ENCODE data around the gene CD93.

CD93 gene

GRCh38 chr20:23100720-23101107, 14.6 kb upstream of the CD93 start:
- in situ Hi-C loops (cut with MboI; ENCODE audit: low pct_unique_long_range_greater_than_20kb, low sequenced_read_pairs, unreplicated experiment) = no loop called here
- DNase-seq (ENCODE audit: low spot score) = no peak
- TF ChIP-seq CTCF (IDR thresholded peaks at IDR 0.05; ENCODE audit: extremely low read depth, insufficient read depth, missing control alignments) = no peak

DNA sequence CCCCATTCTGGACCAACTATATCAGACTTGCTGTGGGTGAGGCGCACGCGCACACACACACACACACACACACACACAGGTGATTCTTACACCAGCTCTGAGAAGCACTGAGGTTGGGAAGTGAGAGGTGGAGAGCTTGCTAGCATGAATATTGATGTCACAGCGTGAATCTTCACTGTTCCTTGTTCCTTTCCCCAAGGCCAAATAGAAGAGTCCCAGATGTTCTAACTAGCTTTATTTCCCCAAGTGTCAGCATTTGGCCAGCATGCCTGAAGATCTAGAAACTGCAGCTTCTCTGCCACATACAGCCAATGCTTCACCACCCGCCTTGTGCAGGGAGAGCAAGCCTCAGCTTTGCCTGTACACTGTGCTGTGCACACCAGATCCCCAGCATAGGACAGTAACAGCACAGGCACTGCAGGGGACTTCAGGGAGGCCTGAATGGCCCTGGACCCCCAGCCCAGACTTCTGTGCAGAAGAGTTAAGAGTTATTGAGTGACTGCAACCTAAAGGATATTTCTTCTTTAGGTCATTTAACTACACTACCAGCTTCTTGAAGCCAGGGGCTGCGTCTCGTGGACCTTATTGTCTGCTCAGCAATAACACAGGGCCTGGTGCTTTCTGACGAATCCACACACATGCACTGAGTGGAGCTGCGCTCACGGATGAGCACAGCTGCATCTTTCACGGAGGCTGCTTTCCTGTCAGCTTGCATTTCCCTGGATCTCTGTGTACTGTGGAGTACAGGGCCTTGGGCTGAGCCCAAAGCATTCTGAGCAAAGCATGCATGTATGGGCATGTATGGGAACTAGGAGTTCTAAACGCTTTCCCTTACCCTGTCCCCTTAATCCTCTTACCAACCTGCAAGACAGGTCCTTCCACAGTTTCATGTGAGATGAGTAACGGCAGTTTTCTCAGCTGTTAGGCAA, 13.9 kb upstream of the CD93 start:
- no peak for TF ChIP-seq CTCF (IDR thresholded peaks at IDR 0.05; ENCODE audit: extremely low read depth, insufficient read depth, missing control alignments)
- no peak for DNase-seq (ENCODE audit: low spot score)
- in situ Hi-C loops (cut with MboI; ENCODE audit: low pct_unique_long_range_greater_than_20kb, low sequenced_read_pairs, unreplicated experiment) = no loop called here

DNA sequence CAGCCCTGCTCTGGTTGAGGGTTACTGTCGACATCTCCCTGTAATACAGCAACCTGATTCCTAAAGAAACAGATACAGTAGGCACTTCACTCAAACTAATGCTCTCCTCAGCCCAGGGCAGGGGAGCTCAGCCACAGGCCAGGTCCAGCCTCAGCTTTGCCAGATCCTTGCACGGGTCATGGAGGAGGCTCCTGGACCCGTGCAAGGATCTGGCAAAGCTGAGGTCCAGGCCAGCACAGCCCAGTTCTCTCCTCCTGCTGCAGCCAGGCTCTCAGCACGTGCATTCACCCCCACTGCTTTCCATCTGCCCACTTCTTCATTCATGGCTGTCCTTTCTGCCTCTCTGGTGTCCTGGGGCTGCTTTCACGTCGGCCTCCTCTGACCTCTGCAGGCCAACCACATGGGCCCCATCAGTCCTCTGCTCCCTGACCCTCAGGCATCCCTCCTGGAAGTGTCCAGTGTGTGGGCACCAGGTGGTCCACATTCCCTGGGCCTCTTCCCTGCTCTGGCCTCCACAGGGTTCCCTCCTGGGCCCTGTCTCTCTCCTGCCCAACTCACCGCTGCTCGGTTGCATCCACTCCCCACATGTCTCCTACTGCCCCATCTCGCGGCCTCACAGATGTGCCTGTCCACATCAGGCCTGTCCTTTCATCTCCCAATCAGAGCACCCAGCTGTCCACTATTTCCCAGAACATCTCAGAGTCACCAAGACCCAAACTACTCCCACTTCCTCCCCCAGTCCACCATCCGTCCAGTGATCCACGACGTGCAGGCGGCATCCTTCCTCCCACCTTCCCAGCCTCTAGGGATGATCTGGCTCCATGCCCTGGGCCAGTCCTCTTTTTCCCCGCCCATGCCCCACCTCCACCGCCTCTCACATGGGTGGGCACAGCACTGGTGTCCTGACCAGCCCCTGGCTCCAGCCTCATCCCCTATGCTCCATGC, 11.8 kb upstream of the CD93 start:
- in situ Hi-C loops (cut with MboI; ENCODE audit: low pct_unique_long_range_greater_than_20kb, low sequenced_read_pairs, unreplicated experiment) = no loop called here
- DNase-seq (ENCODE audit: low spot score) = no peak
- no peak for TF ChIP-seq CTCF (IDR thresholded peaks at IDR 0.05; ENCODE audit: extremely low read depth, insufficient read depth, missing control alignments)

DNA sequence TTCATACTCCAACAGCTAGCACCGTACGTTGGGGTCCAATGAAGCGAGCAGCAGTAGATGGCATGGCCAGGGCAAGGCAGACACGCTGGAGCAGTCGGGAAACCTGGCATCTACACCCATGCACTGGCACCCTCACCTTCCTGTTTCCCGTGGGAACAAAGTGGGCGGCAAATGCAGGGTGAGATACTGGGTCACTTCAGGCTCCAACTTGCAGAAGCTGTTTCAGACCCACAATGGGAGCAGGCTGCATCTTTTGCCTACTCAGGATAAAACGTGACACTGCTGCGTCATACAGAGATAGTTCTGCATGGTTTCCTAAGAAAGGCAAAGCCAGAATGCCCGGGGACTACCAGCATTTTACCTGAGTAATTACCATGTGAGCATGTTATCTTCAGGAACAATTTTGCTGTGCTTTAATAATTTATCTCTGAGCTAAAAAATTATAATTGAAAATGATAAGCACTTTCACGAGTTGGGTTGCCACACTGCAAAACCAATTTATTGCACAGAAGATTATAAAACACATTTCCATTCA, 10.9 kb upstream of the CD93 start:
- TF ChIP-seq CTCF (IDR thresholded peaks at IDR 0.05; ENCODE audit: extremely low read depth, insufficient read depth, missing control alignments) = no peak
- in situ Hi-C loops (cut with MboI; ENCODE audit: low pct_unique_long_range_greater_than_20kb, low sequenced_read_pairs, unreplicated experiment) = no loop called here
- no peak for DNase-seq (ENCODE audit: low spot score)

GRCh38 chr20:23096097-23096496, 10.0 kb upstream of the CD93 start:
- no peak for TF ChIP-seq CTCF (IDR thresholded peaks at IDR 0.05; ENCODE audit: extremely low read depth, insufficient read depth, missing control alignments)
- in situ Hi-C loops (cut with MboI; ENCODE audit: low pct_unique_long_range_greater_than_20kb, low sequenced_read_pairs, unreplicated experiment) = no loop called here

GRCh38 chr20:23095499-23095898, 9.4 kb upstream of the CD93 start:
- no peak for DNase-seq (ENCODE audit: low spot score)
- no peak for TF ChIP-seq CTCF (IDR thresholded peaks at IDR 0.05; ENCODE audit: extremely low read depth, insufficient read depth, missing control alignments)
- in situ Hi-C loops (cut with MboI; ENCODE audit: low pct_unique_long_range_greater_than_20kb, low sequenced_read_pairs, unreplicated experiment) = no loop called here

More at GRCh38 chr20:23096097-23096496, 10.0 kb upstream of the CD93 start:
- DNase-seq (ENCODE audit: low spot score) = no peak

Data from GM13977 (cell line).